Mucosa of descending colon (tissue), 3 donors: ENCODE data around the gene EID3. TPM values are rescaled to one million over a fixed set of nuclear protein-coding genes. Genes with fewer than 3 reads are reported as not detected.
A peak's percentile ranks its signal among the peaks of the same experiment; 100 is the strongest.

ENCODE experiments used
- ATAC-seq: fragments of 200-7000 bp; cut with Tn5 transposase; one replicate; pipeline ENCODE4 v1.9.1; 2020; ENCODE audit warnings: mild to moderate bottlenecking, moderate library complexity
- DNase-seq, 3 donors: peaks; one replicate each; pipeline ENCODE4 v3.0.0-alpha.2; 2020
- H3K36me3 ChIP-seq: fragments of 200-600 bp; one replicate; pipeline ENCODE4 v1.8.0; 2021; ENCODE audit warnings: low read depth, mild to moderate bottlenecking
- H3K4me1 ChIP-seq: fragments of 200-600 bp; one replicate; pipeline ENCODE4 v1.8.0; 2021; ENCODE audit warnings: low read depth, mild to moderate bottlenecking
- H3K4me3 ChIP-seq: fragments of 200-600 bp; one replicate; pipeline ENCODE4 v1.8.0; 2021; ENCODE audit warnings: mild to moderate bottlenecking
- H3K9me3 ChIP-seq: fragments of 200-600 bp; one replicate; pipeline ENCODE4 v1.8.0; 2021; ENCODE audit warnings: mild to moderate bottlenecking
- CTCF ChIP-seq: fragments of 200-600 bp; IDR thresholded peaks from one replicate; pipeline ENCODE4 v1.8.0; 2022; ENCODE audit warnings: antibody characterized with exemption, mild to moderate bottlenecking
- intact Hi-C, 2 donors: fragments of 100-400 bp; cut with DNase I in 1 of 2; cut with micrococcal nuclease in 1 of 2; formaldehyde crosslinking; loops; one replicate each; pipeline versions ENCODE4 v1.11.0 to v1.11.1; 2022; cut with DNase I, micrococcal nuclease
- total RNA-seq, 3 donors: library from RNA; stranded (reverse); fragmentation: NEBNext Ultra II Directional in 2 of 3; extraction: Animal tissue kit (Norgen Biotek cat#: 25700) in 2 of 3; gene quantifications; one replicate each; pipeline versions ENCODE4 v1.2.1 to v1.2.4, GENCODE V29; 2021 to 2023
- donor health status: DM: no; HTN: no; CAD: no; lungs with moderate emphysema.
- donor health status: DM: no; HTN: no; CAD: no.
- donor health status: DM: no; HTN: yes; CAD: no.

EID3 gene
- total RNA-seq, 3 donors from 2014 or later: 2.4 to 6.4 (median 3.9) TPM

- no peaks in the 10 kb centered on the region for H3K36me3 ChIP-seq
- ATAC-seq: peak; percentile 50
- DNase-seq: peak in 2 of 3 donors; percentile 64 to 67
- TF ChIP-seq CTCF: no peak
- peaks cover 25% of the 10 kb centered on the region for H3K4me1 ChIP-seq
- no peaks in the 10 kb centered on the region for H3K9me3 ChIP-seq
- no peak overlapping the region for H3K4me3 ChIP-seq
- intact Hi-C loops: no loop called here
Observed at GRCh38 chr12:104285740-104286515, 17.6 kb upstream of the EID3 start.

GRCh38 chr12:104286516-104287482 lies 16.7 kb upstream of the EID3 start:
- peaks cover 25% of the 10 kb centered on the region for H3K4me1 ChIP-seq
- peak; percentile 94 to 97 (median 95) for DNase-seq
- H3K36me3 ChIP-seq: no peaks in the 10 kb centered on the region
- no peak for TF ChIP-seq CTCF
- intact Hi-C loops: no loop called here
- H3K4me3 ChIP-seq: peak overlapping the region; percentile 22
- ATAC-seq: peak; percentile 90
- no peaks in the 10 kb centered on the region for H3K9me3 ChIP-seq

GRCh38 chr12:104288635-104289274 lies 14.8 kb upstream of the EID3 start:
- Histone ChIP-seq H3K36me3 (no peaks in the 10 kb centered on the region), H3K4me1 (peaks cover 25% of the 10 kb centered on the region), H3K4me3 (no peak overlapping the region), H3K9me3 (no peaks in the 10 kb centered on the region)
- intact Hi-C loops: no loop called here
- ATAC-seq (peak; percentile 82), DNase-seq (peak; percentile 87 to 92 (median 90))
- TF ChIP-seq CTCF: no peak

- Histone ChIP-seq H3K4me3 (no peak overlapping the region), H3K9me3 (no peaks in the 10 kb centered on the region), H3K36me3 (no peaks in the 10 kb centered on the region), H3K4me1 (peaks cover 23% of the 10 kb centered on the region)
- intact Hi-C loops: no loop called here
- DNase-seq (no peak), ATAC-seq (no peak)
- TF ChIP-seq CTCF: no peak
Observed at GRCh38 chr12:104290320-104290719, 13.2 kb upstream of the EID3 start.

- intact Hi-C loops: no loop called here
- H3K9me3 ChIP-seq: no peaks in the 10 kb centered on the region
- no peaks in the 10 kb centered on the region for H3K36me3 ChIP-seq
- no peak for DNase-seq
- TF ChIP-seq CTCF: no peak
- no peak for ATAC-seq
- H3K4me3 ChIP-seq: no peak overlapping the region
- H3K4me1 ChIP-seq: peaks cover 19% of the 10 kb centered on the region
Observed at GRCh38 chr12:104290855-104291254, 12.7 kb upstream of the EID3 start.
